ENCODE data around the gene C4orf54.

C4orf54 gene

GRCh38 chr4:99657798-99658197 lies at the start of gene C4orf54:
Gene C4orf54, minus strand, starts transcription at chr4:99657828. Its CDS starts 3,180 bp downstream, at chr4:99654648.
- DNase-seq (ENCODE audit: low spot score), result no peak

- no peak for DNase-seq (ENCODE audit: low spot score)
Observed at GRCh38 chr4:99705891-99706290, 48.3 kb upstream of the C4orf54 start.

DNA sequence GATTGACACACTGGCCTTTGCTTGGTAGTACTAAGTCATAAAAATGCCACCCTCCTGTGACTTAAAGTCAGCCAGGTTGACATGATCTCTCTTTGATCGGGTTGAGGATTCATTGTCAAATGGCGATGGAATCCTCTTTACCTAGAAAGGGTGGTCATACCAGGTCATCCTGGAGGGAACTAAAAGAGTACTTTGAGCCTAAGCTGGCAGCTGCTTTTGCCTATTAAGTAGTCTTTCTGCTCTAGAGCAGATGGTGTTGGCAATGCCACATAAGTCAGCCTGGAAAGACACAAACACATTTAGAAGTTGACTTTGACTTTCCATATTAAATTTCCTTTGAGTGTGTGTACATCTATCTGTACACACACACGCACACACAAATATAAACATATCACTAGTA lies 39.2 kb upstream of the C4orf54 start:
- no peak for DNase-seq (ENCODE audit: low spot score)

DNA sequence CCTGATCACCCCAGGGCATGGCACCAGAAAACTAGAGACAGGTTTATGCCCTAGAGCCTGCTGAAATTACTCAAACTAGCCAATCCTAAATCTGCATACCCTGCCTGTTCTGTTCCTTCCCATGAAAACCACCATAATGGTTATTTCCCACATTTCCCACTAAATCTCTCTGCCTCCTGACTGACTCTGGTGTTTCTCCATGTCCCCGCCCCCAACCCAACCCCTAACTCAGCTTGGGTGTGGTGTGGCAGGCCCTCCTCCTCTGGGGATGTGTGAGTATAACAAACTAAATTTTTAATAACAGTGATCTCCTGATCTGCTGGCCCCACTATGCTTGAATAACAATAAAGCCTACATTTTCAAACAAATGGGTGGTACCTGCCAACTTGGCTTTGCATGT lies 35.5 kb upstream of the C4orf54 start:
- DNase-seq (ENCODE audit: low spot score), result no peak

DNA sequence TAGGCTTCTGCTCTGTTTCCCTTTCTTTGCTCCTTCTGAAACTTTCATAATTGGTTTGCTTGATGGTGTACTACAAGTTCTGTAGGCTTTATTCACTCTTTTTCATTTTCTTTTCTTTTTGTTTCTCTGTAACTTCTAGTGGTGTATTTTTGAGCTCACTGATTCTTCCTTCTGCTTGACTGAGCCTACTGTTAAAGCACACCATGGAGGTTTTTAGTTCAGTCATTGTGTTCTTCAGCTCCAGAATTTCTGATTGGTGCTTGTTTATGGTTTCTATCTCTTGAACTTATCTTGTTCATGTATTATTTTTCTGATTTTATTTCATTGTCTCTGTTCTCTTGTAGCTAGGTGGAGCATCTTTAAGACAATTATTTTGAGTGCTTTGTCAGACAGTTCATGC lies 33.4 kb upstream of the C4orf54 start:
- DNase-seq (ENCODE audit: low spot score), result no peak

DNA sequence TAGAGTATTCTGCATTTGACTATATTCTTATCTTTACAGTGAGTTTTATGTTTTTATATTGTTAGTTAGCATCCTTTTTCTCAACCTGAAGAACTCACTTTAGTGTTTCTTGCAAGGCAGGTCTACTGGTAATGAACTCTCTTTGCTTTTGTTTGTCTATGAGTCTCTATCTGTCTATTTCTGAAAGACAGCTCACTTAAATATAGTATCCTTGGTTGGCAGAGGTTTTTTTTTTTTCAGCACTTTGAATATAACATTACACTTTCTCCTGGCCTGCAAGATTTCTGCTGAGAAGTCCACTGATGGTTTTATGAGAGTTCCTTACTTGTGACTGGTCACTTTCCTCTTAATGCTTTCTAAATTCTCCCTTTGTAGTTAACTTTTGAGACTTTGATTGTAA lies 32.8 kb upstream of the C4orf54 start:
- DNase-seq (ENCODE audit: low spot score), result no peak

- DNase-seq (ENCODE audit: low spot score), result no peak
Observed at GRCh38 chr4:99687120-99687519, 29.5 kb upstream of the C4orf54 start.

- no peak for DNase-seq (ENCODE audit: low spot score)
Observed at GRCh38 chr4:99685234-99685633, 27.6 kb upstream of the C4orf54 start.

GRCh38 chr4:99683895-99684294 lies 26.3 kb upstream of the C4orf54 start:
- DNase-seq (ENCODE audit: low spot score), result no peak

GRCh38 chr4:99679976-99680375 lies 22.3 kb upstream of the C4orf54 start:
- no peak for DNase-seq (ENCODE audit: low spot score)

DNA sequence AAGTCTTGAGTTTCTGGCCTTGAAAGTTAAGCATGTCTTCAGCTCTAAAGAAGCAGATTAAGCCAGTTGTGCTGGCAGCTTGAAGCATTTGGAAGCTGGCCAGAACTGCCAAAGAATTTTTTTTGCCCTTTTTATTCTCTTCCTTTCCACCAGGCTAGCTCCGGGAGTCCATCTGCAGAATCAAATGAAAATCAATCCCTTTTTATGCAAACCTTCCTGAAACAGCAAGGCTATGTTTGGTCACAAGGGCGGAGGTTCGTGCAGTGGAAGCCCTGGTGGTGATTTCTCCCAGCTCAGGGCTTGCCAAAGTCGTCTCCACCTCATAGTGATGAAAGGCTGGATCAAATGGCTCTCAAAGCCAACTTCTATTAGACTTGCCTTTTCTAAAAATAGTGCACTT lies 21.6 kb upstream of the C4orf54 start:
- DNase-seq (ENCODE audit: low spot score), result no peak

- no peak for DNase-seq (ENCODE audit: low spot score)
Observed at GRCh38 chr4:99677161-99677560, 19.5 kb upstream of the C4orf54 start.

DNA sequence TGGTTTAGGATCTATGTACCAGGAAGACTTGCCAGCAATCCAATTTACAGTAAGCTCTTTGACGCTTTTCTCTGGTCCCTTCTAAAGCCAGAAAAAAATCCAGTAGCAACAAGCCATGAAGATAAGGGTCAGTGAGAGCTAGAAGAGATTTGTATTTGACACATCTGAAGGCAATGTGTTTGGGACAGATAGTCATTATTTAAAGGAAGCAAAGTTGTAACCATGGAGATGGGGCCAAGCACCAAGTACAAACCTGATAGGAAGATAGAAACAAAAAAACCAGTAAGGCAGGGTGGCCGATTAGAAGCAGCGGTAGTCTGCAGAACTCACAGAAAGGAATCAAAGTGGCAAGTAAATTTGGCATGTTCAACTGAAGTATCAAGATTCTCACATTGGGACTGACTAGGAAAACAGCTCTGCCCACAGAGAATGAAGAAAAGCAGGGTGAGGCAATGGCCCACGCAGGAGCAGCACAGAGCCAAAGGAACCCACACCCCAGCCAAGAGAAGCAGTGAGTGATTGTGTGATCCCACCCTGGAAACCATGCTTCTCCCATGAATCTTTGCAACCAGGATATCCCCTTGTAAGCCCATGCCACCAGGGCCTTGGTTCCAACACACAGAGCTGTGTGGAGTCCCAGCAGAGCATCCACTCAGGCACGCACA lies 12.9 kb upstream of the C4orf54 start:
- no peak for DNase-seq (ENCODE audit: low spot score)

- DNase-seq (ENCODE audit: low spot score), result no peak
Observed at GRCh38 chr4:99669084-99669483, 11.5 kb upstream of the C4orf54 start.

GRCh38 chr4:99668472-99668871 lies 10.8 kb upstream of the C4orf54 start:
- no peak for DNase-seq (ENCODE audit: low spot score)

- no peak for DNase-seq (ENCODE audit: low spot score)
Observed at GRCh38 chr4:99665983-99666382, 8.4 kb upstream of the C4orf54 start.

- no peak for DNase-seq (ENCODE audit: low spot score)
Observed at GRCh38 chr4:99664716-99665115, 7.1 kb upstream of the C4orf54 start.

GRCh38 chr4:99661907-99662306 lies 4.3 kb upstream of the C4orf54 start:
- DNase-seq (ENCODE audit: low spot score), result no peak

- no peak for DNase-seq (ENCODE audit: low spot score)
Observed at GRCh38 chr4:99658666-99659065, 1.0 kb upstream of the C4orf54 start.

- no peak for DNase-seq (ENCODE audit: low spot score)
Observed at GRCh38 chr4:99655308-99656081, 2.1 kb downstream of the C4orf54 start.

- no peak for DNase-seq (ENCODE audit: low spot score)
Observed at GRCh38 chr4:99654361-99654761, 3.3 kb downstream of the C4orf54 start.

GRCh38 chr4:99653916-99654315 lies 3.7 kb downstream of the C4orf54 start:
- DNase-seq (ENCODE audit: low spot score), result no peak

DNA sequence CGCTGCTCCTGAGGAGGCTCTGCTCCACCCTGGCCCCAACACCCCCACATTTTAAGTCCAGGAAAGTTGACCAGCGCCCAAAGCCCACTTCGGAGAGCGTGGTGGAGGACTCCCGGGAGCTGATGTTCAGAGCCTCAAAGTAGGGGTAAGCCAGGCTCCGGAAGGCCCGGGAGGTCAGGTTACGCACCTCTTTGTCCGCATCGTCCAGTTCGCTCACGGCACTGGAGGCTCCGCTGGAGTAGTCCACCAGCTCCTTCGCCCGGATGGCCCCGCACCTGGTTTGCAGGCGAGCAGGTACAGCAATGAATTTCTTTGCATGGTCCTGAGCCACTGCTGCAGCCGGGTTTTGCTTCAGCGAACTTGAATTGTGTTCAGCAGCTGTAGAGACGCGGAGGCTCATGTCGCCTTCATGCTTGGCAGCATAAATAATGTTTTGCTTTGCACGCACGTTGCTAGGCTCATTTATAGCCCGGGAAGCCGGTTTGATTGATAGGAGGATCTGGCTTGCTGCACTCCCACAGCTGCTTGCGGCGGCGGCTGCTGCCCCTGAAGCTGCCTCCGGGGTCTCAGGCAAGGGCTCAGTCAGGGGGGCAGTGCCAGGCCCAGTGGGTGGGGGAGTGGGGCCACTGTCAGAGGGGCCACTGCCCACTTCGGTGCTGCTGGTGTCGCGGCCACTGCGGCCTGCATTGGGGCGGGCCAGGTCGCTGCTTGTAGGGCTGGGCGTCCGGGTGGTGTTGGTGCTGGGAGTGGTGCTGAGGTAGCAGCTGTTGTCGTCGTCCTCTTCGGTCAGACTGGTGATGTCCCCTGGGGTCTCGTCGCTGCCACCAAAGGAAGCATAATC lies 4.8 kb downstream of the C4orf54 start:
- DNase-seq (ENCODE audit: low spot score), result no peak

Data from hepatic stellate cell (primary cell).